HepG2 (cell line): ENCODE data around the gene ZNF584.

Experiments used
- EP300 ChIP-seq, 3 experiments: sonication (generic) in 1 of 3; formaldehyde crosslinking in 1 of 3; IDR thresholded peaks; 2 replicates each; pipeline versions ENCODE4 v1.5.1 to v1.6.1; 2011 to 2020; ENCODE audit warnings: low read depth in 2 of 3, low read length in 2 of 3, borderline replicate concordance in 1 of 3, improper control_type of control experiment in 1 of 3, mild to moderate bottlenecking in 1 of 3, missing genetic modification reagents in 1 of 3, moderate library complexity in 1 of 3
- RNF2 ChIP-seq: fragments of 450-650 bp; conservative IDR thresholded peaks from 2 replicates; pipeline ENCODE4 v1.6.1; 2016; ENCODE audit warnings: low read depth
- XBP1 ChIP-seq: sonication (generic); formaldehyde crosslinking; IDR thresholded peaks from 2 replicates; pipeline ENCODE4 v1.5.0; 2020; ENCODE audit warnings: missing genetic modification reagents
- YY1 ChIP-seq: IDR thresholded peaks from 2 replicates; pipeline ENCODE4 v1.6.1; 2011; ENCODE audit warnings: low read length, low read depth, moderate library complexity, mild to moderate bottlenecking; ENCODE audit not compliant: insufficient read depth, insufficient replicate concordance
- ZNF549 ChIP-seq: sonication (generic); formaldehyde crosslinking; IDR thresholded peaks from 2 replicates; pipeline ENCODE4 v1.5.0; 2020; ENCODE audit warnings: missing genetic modification reagents
- ZNF564 ChIP-seq: sonication (generic); formaldehyde crosslinking; IDR thresholded peaks from 2 replicates; pipeline ENCODE4 v1.8.1; 2023; ENCODE audit warnings: mild to moderate bottlenecking, missing genetic modification reagents
- ZNF672 ChIP-seq: sonication (generic); formaldehyde crosslinking; IDR thresholded peaks from 2 replicates; pipeline ENCODE4 v1.8.1; 2022; ENCODE audit warnings: missing genetic modification reagents

DNA sequence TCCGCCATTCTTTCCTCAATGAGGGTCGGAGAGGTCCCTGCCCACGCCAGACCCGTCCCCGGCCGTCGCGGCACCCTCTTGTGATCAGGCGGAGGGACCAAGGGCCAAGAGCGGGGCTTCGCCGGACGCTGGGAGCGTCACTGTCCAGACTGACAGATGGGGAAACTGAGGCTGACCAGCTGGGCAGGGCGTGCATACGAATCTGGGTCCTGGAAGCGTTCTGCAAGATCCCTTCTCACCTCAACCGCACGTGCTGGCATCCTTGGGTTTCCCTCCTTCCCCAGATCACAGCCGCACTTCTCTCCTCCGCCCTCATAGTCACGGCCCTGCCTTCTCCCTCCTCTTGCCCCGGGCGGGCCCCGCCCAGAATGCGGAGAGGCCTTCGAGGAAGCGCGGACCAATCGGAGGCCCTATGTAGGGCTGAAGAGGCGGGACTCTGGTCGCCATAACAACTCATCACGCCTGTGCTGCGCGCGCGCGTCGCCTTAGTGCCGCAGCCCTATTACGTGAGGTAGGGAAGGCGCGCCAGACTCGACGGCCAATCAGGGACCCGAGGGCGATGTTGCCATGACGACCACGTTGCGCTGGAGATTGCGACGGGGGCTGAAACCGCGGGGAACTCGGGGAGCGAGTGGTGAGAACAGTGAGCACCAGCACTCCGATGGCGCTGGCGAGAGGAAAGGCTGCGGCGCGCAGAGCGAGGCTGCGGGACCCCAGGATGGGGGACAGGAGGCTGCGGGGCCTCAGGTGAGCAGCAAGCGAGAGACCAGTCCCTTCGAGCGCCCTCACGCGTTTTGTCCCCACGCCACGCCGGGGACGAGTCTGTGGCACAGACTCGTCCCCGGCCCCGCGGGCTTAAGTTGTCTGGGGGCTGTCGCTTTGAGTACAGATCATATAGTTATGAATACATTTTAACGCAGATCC lies 7.3 kb upstream of the ZNF584 start:
- TF ChIP-seq XBP1 (CRISPR knock-in tag) (no peak), YY1 (peak; percentile 50), ZNF549 (CRISPR knock-in tag) (no peak), ZNF564 (CRISPR knock-in tag) (no peak), EP300 (IDR thresholded peaks at IDR 0.05; ENCODE audit: low read depth in 2 of 2, low read length in 2 of 2) (peak in 1 of 2 experiments; percentile 20; a peak in 2 of 4 replicates), EP300 (CRISPR knock-in tag; IDR thresholded peaks at IDR 0.05; ENCODE audit: borderline replicate concordance) (0 out of 2 replicates have a peak, but pooled peaks have one; percentile 13), ZNF672 (CRISPR knock-in tag) (no peak), RNF2 (no peak)
